ENCODE results near the gene SYNPR. TPM values are rescaled to one million over a fixed set of nuclear protein-coding genes. Genes with fewer than 3 reads are reported as not detected.

Gene SYNPR
- total RNA-seq, 1 donor from 2014 or later: not detected

- peaks cover 3% of the 10 kb centered on the region for H3K27me3 Mint-ChIP-seq (ENCODE audit: unreplicated experiment)
- no peak overlapping the region for H3K27ac Mint-ChIP-seq (ENCODE audit: unreplicated experiment)
- H3K4me1 Mint-ChIP-seq (ENCODE audit: unreplicated experiment): no peaks in the 10 kb centered on the region
- TF ChIP-seq, protein P1, sequence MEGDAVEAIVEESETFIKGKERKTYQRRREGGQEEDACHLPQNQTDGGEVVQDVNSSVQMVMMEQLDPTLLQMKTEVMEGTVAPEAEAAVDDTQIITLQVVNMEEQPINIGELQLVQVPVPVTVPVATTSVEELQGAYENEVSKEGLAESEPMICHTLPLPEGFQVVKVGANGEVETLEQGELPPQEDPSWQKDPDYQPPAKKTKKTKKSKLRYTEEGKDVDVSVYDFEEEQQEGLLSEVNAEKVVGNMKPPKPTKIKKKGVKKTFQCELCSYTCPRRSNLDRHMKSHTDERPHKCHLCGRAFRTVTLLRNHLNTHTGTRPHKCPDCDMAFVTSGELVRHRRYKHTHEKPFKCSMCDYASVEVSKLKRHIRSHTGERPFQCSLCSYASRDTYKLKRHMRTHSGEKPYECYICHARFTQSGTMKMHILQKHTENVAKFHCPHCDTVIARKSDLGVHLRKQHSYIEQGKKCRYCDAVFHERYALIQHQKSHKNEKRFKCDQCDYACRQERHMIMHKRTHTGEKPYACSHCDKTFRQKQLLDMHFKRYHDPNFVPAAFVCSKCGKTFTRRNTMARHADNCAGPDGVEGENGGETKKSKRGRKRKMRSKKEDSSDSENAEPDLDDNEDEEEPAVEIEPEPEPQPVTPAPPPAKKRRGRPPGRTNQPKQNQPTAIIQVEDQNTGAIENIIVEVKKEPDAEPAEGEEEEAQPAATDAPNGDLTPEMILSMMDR (IDR thresholded peaks at IDR 0.05): no peak
- no peaks in the 10 kb centered on the region for H3K9me3 Mint-ChIP-seq (ENCODE audit: unreplicated experiment)
- no peak overlapping the region for H3K4me3 Mint-ChIP-seq (ENCODE audit: unreplicated experiment)
- no peak for DNase-seq (ENCODE audit: extremely low spot score, unreplicated experiment)
- no peaks in the 10 kb centered on the region for H3K36me3 Mint-ChIP-seq (ENCODE audit: unreplicated experiment)
These were observed 287.1 kb downstream of the SYNPR start for GRCh38 chr3:63565220-63565619.

- no peak for DNase-seq (ENCODE audit: extremely low spot score, unreplicated experiment)
- H3K36me3 Mint-ChIP-seq (ENCODE audit: unreplicated experiment): no peaks in the 10 kb centered on the region
- H3K27ac Mint-ChIP-seq (ENCODE audit: unreplicated experiment): no peak overlapping the region
- peaks cover 3% of the 10 kb centered on the region for H3K27me3 Mint-ChIP-seq (ENCODE audit: unreplicated experiment)
- no peak overlapping the region for H3K4me3 Mint-ChIP-seq (ENCODE audit: unreplicated experiment)
- H3K9me3 Mint-ChIP-seq (ENCODE audit: unreplicated experiment): no peaks in the 10 kb centered on the region
- H3K4me1 Mint-ChIP-seq (ENCODE audit: unreplicated experiment): no peaks in the 10 kb centered on the region
- TF ChIP-seq, protein P1 (IDR thresholded peaks at IDR 0.05): no peak
These were observed 293.6 kb downstream of the SYNPR start for GRCh38 chr3:63571682-63572081.

GRCh38 chr3:63576846-63577245 is 298.7 kb downstream of the SYNPR start:
- TF ChIP-seq, protein P1 (IDR thresholded peaks at IDR 0.05): no peak
- H3K9me3 Mint-ChIP-seq (ENCODE audit: unreplicated experiment): no peaks in the 10 kb centered on the region
- no peaks in the 10 kb centered on the region for H3K4me1 Mint-ChIP-seq (ENCODE audit: unreplicated experiment)
- H3K36me3 Mint-ChIP-seq (ENCODE audit: unreplicated experiment): no peaks in the 10 kb centered on the region
- peaks cover 3% of the 10 kb centered on the region for H3K27me3 Mint-ChIP-seq (ENCODE audit: unreplicated experiment)
- no peak overlapping the region for H3K27ac Mint-ChIP-seq (ENCODE audit: unreplicated experiment)
- DNase-seq (ENCODE audit: extremely low spot score, unreplicated experiment): no peak
- no peak overlapping the region for H3K4me3 Mint-ChIP-seq (ENCODE audit: unreplicated experiment)

DNA sequence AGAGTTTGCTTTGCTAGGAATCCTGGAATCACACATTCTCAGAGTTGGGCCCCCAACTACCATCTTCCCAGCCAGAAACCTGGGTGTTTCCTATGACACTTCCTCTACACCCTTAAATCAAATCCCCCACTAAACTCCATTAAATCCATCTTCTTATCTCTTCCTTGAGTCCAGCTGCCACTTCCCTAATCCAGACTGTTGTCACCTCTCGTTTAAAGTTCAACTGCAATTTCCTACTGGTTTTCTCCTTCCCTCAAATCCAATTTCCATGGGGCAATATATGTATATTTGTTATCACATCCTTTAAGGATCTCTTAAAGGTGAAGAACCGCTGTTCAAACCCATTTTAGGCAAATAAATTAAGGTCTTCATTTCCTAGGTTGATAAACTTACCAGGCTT is 300.8 kb downstream of the SYNPR start:
- H3K27me3 Mint-ChIP-seq (ENCODE audit: unreplicated experiment): no peaks in the 10 kb centered on the region
- H3K27ac Mint-ChIP-seq (ENCODE audit: unreplicated experiment): no peak overlapping the region
- H3K4me1 Mint-ChIP-seq (ENCODE audit: unreplicated experiment): no peaks in the 10 kb centered on the region
- no peaks in the 10 kb centered on the region for H3K36me3 Mint-ChIP-seq (ENCODE audit: unreplicated experiment)
- TF ChIP-seq, protein P1 (IDR thresholded peaks at IDR 0.05): no peak
- DNase-seq (ENCODE audit: extremely low spot score, unreplicated experiment): no peak
- no peaks in the 10 kb centered on the region for H3K9me3 Mint-ChIP-seq (ENCODE audit: unreplicated experiment)
- H3K4me3 Mint-ChIP-seq (ENCODE audit: unreplicated experiment): no peak overlapping the region

DNA sequence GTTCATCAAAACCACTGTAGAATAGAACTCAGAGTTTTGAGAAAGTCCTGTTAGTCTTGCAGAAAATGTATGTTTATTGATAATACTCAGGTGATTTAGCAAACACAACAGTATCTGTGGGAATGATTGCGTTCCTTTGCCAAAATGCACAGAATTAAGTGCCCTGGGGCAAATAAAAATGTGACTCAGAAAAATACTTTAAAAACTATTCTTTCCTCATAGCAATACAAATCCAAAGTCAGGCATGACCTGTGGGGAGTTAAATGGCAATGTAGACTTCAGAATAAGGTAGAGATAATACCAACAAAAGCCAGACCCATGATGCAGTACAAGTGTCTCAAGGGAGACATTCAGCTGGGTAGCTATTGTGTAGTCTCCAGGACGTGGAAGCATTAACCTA is 302.0 kb downstream of the SYNPR start:
- H3K4me1 Mint-ChIP-seq (ENCODE audit: unreplicated experiment): no peaks in the 10 kb centered on the region

More for the DNA sequence above, 302.0 kb downstream of the SYNPR start:
- Mint-ChIP-seq H3K27me3 (ENCODE audit: unreplicated experiment) (no peaks in the 10 kb centered on the region), H3K4me3 (ENCODE audit: unreplicated experiment) (no peak overlapping the region), H3K36me3 (ENCODE audit: unreplicated experiment) (no peaks in the 10 kb centered on the region), H3K27ac (ENCODE audit: unreplicated experiment) (no peak overlapping the region), H3K9me3 (ENCODE audit: unreplicated experiment) (no peaks in the 10 kb centered on the region)
- TF ChIP-seq, protein P1 (IDR thresholded peaks at IDR 0.05): no peak
- DNase-seq (ENCODE audit: extremely low spot score, unreplicated experiment): no peak

Data from osteocyte (in vitro differentiated cells).